K562 (cell line): ENCODE results near the gene TUT1. TPM values are rescaled to one million over a fixed set of nuclear protein-coding genes. Genes with fewer than 3 reads are reported as not detected.

Experiments
- CREM ChIP-seq: IDR thresholded peaks from 2 replicates; pipeline ENCODE4 v1.6.1; 2014; ENCODE audit warnings: antibody characterized with exemption, low read depth
- CTCF ChIP-seq, 3 experiments: IDR thresholded peaks in 2 of 3; conservative IDR thresholded peaks in 1 of 3; 2 replicates each; pipeline ENCODE4 v1.5.1; 2011 to 2012; ENCODE audit warnings: low read length in 3 of 3, mild to moderate bottlenecking in 3 of 3, control low read depth in 2 of 3, improper control_type of control experiment in 1 of 3, inconsistent platforms in 1 of 3, low read depth in 1 of 3, mixed read lengths in 1 of 3, moderate library complexity in 1 of 3; ENCODE audit not compliant: insufficient read depth in 2 of 3
- E2F5 ChIP-seq: sonication (generic); formaldehyde crosslinking; IDR thresholded peaks from 2 replicates; pipeline ENCODE4 v1.8.0; 2022; ENCODE audit warnings: mild to moderate bottlenecking, missing genetic modification reagents
- EP400 ChIP-seq: fragments of 450-650 bp; IDR thresholded peaks from 2 replicates; pipeline ENCODE4 v1.6.1; 2017; ENCODE audit warnings: antibody characterized with exemption, mild to moderate bottlenecking, moderate library complexity
- GATAD2B ChIP-seq: fragments of 450-650 bp; IDR thresholded peaks from 2 replicates; pipeline ENCODE4 v1.6.1; 2017; ENCODE audit warnings: mild to moderate bottlenecking, borderline replicate concordance
- HEY1 ChIP-seq: fragments of 250-450 bp; sonication (Bioruptor Pico); IDR thresholded peaks from 2 replicates; pipeline ENCODE4 v1.5.0; 2020; ENCODE audit warnings: mild to moderate bottlenecking, moderate library complexity, borderline replicate concordance
- HNRNPUL1 ChIP-seq: fragments of 200-400 bp; formaldehyde crosslinking; IDR thresholded peaks from 2 replicates; pipeline ENCODE4 v1.6.1; 2017; ENCODE audit warnings: low read length
- KDM2B ChIP-seq: fragments of 250-450 bp; sonication (Bioruptor Pico); IDR thresholded peaks from 2 replicates; pipeline ENCODE4 v1.8.0; 2021; ENCODE audit warnings: mild to moderate bottlenecking, moderate library complexity
- MTA3 ChIP-seq: fragments of 450-650 bp; formaldehyde crosslinking; IDR thresholded peaks from 2 replicates; pipeline ENCODE4 v1.6.1; 2017; ENCODE audit warnings: mild to moderate bottlenecking, borderline replicate concordance
- NBN ChIP-seq: fragments of 450-650 bp; IDR thresholded peaks from 2 replicates; pipeline ENCODE4 v1.6.1; 2016; ENCODE audit warnings: low read depth, mild to moderate bottlenecking
- RAD51 ChIP-seq: fragments of 450-650 bp; IDR thresholded peaks from 2 replicates; pipeline ENCODE4 v1.7.1; 2016; ENCODE audit warnings: low read depth, mild to moderate bottlenecking, borderline replicate concordance
- RBM14 ChIP-seq: fragments of 200-400 bp; formaldehyde crosslinking; IDR thresholded peaks from 2 replicates; pipeline ENCODE4 v1.6.1; 2018; ENCODE audit warnings: low read depth, mild to moderate bottlenecking, low read length, moderate library complexity, borderline replicate concordance; ENCODE audit not compliant: insufficient read depth
- SRSF9 ChIP-seq: fragments of 200-400 bp; formaldehyde crosslinking; IDR thresholded peaks from 2 replicates; pipeline ENCODE4 v1.6.1; 2017; ENCODE audit warnings: low read depth, low read length, borderline replicate concordance
- STAG1 ChIP-seq: sonication (generic); formaldehyde crosslinking; IDR thresholded peaks from 2 replicates; pipeline ENCODE4 v1.5.0; 2020; ENCODE audit warnings: missing genetic modification reagents, borderline replicate concordance
- ZBTB1 ChIP-seq: sonication (generic); formaldehyde crosslinking; IDR thresholded peaks from 2 replicates; pipeline ENCODE4 v1.8.1; 2023; ENCODE audit warnings: missing genetic modification reagents, low read depth, mild to moderate bottlenecking, borderline replicate concordance
- ZFP36 ChIP-seq: fragments of 150-350 bp; IDR thresholded peaks from 2 replicates; pipeline ENCODE4 v1.6.1; 2018; ENCODE audit warnings: low read length, low read depth; ENCODE audit not compliant: partially characterized antibody
- ZNF133 ChIP-seq: fragments of 250-450 bp; sonication (Bioruptor Pico); IDR thresholded peaks from 2 replicates; pipeline ENCODE4 v1.4.0; 2020; ENCODE audit warnings: mild to moderate bottlenecking
- ZNF146 ChIP-seq: IDR thresholded peaks from one replicate; pipeline ENCODE4 v1.6.1; 2018; ENCODE audit warnings: missing compliant biosample characterization; ENCODE audit not compliant: unreplicated experiment
- ZNF324 ChIP-seq: fragments of 250-450 bp; sonication (Bioruptor Pico); IDR thresholded peaks from 2 replicates; pipeline ENCODE4 v1.4.0; 2020; ENCODE audit warnings: mild to moderate bottlenecking
- ZNF586 ChIP-seq: fragments of 450-650 bp; formaldehyde crosslinking; conservative IDR thresholded peaks from 2 replicates; pipeline ENCODE4 v1.4.0; 2020; ENCODE audit warnings: mild to moderate bottlenecking, moderate library complexity
- ZNF707 ChIP-seq: fragments of 250-450 bp; sonication (Bioruptor Pico); conservative IDR thresholded peaks from 2 replicates; pipeline ENCODE4 v1.8.0; 2022; ENCODE audit warnings: inconsistent platforms, mild to moderate bottlenecking, moderate library complexity
- polyA plus RNA-seq, 8 experiments: library from polyadenylated mRNA; depleted of rRNA in 4 of 8; stranded (reverse) in 5 of 8; unstranded in 3 of 8; fragments of >200 nt; fragmentation: Nextera tagmentation in 2 of 8; fragmentation: Illumina TruSeq in 1 of 8; extraction: Ambion mirVana in 2 of 8; extraction: Trizol in 1 of 8; gene quantifications; 2 replicates each; pipeline versions ENCODE4 v1.2.1 to v1.2.3, GENCODE V29; 2011 to 2014; ENCODE audit warnings: inconsistent platforms in 1 of 8, missing spikeins in 1 of 8
- total RNA-seq, 7 experiments: library from RNA; depleted of rRNA in 6 of 7; stranded (reverse); fragments of >200 nt in 6 of 7; fragmentation: Illumina TruSeq in 2 of 7; extraction: Trizol in 2 of 7; gene quantifications; 2 replicates each; pipeline versions ENCODE4 v1.2.1 to v1.2.3, GENCODE V29; 2011 to 2021; ENCODE audit warnings: low replicate concordance in 1 of 7
- TF ChIP-seq, protein P1 (sequence below): IDR thresholded peaks from 2 replicates; pipeline ENCODE4 v1.6.1; 2016; ENCODE audit warnings: missing genetic modification characterization, missing compliant biosample characterization
- TF ChIP-seq, protein P2 (sequence below): fragments of 250-450 bp; sonication (Bioruptor Pico); IDR thresholded peaks from 2 replicates; pipeline ENCODE4 v1.5.0; 2022; ENCODE audit warnings: mild to moderate bottlenecking

The TUT1 gene
- total and polyA plus RNA-seq, 9 of the 15 experiments (the other 6 are each of a cell fraction or from before 2014, with no cell fraction given) = 0.66 to 44.3 (median 15.7) TPM

- TF ChIP-seq, protein P1, sequence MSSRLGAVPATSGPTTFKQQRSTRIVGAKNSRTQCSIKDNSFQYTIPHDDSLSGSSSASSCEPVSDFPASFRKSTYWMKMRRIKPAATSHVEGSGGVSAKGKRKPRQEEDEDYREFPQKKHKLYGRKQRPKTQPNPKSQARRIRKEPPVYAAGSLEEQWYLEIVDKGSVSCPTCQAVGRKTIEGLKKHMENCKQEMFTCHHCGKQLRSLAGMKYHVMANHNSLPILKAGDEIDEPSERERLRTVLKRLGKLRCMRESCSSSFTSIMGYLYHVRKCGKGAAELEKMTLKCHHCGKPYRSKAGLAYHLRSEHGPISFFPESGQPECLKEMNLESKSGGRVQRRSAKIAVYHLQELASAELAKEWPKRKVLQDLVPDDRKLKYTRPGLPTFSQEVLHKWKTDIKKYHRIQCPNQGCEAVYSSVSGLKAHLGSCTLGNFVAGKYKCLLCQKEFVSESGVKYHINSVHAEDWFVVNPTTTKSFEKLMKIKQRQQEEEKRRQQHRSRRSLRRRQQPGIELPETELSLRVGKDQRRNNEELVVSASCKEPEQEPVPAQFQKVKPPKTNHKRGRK = no peak
- TF ChIP-seq ZNF133 (CRISPR knock-in tag) (no peak), SRSF9 (no peak), EP400 (peak; percentile 91), RBM14 (no peak), CTCF (IDR thresholded peaks at IDR 0.05 in 2 of 3, conservative IDR thresholded peaks at IDR 0.05 in 1 of 3; ENCODE audit: insufficient read depth in 2 of 3, low read depth in 1 of 3, low read length in 3 of 3) (no peak), ZBTB1 (CRISPR knock-in tag) (no peak; the same call in 1 of the 2 replicates), ZNF146 (CRISPR knock-in tag) (no peak), HEY1 (CRISPR knock-in tag) (no peak), RAD51 (no peak), STAG1 (CRISPR knock-in tag) (no peak), ZFP36 (no peak), HNRNPUL1 (no peak), MTA3 (peak; percentile 63), ZNF324 (no peak), NBN (peak; percentile 73), CREM (peak; percentile 9; the same call in 1 of the 2 replicates), ZNF707 (CRISPR knock-in tag) (no peak), E2F5 (CRISPR knock-in tag) (no peak), ZNF586 (CRISPR knock-in tag) (no peak), GATAD2B (no peak), KDM2B (CRISPR knock-in tag) (no peak)
- TF ChIP-seq, protein P2, sequence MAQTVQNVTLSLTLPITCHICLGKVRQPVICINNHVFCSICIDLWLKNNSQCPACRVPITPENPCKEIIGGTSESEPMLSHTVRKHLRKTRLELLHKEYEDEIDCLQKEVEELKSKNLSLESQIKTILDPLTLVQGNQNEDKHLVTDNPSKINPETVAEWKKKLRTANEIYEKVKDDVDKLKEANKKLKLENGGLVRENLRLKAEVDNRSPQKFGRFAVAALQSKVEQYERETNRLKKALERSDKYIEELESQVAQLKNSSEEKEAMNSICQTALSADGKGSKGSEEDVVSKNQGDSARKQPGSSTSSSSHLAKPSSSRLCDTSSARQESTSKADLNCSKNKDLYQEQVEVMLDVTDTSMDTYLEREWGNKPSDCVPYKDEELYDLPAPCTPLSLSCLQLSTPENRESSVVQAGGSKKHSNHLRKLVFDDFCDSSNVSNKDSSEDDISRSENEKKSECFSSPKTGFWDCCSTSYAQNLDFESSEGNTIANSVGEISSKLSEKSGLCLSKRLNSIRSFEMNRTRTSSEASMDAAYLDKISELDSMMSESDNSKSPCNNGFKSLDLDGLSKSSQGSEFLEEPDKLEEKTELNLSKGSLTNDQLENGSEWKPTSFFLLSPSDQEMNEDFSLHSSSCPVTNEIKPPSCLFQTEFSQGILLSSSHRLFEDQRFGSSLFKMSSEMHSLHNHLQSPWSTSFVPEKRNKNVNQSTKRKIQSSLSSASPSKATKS (CRISPR knock-in tag) = 0 out of 2 replicates have a peak, but pooled peaks have one; percentile 31
Measured at GRCh38 chr11:62573592-62574362, 17.5 kb downstream of the TUT1 start, which contains the start of gene EEF1G (continued).
